HepG2 (cell line): ENCODE data around the gene FAM117A.

Experiments used
- CREB1 ChIP-seq, 2 experiments: fragments of 450-650 bp in 1 of 2; IDR thresholded peaks; 2 replicates each; pipeline ENCODE4 v1.6.1; 2016 to 2017; ENCODE audit warnings: control low read depth in 1 of 2, mild to moderate bottlenecking in 1 of 2, missing compliant biosample characterization in 1 of 2, missing genetic modification characterization in 1 of 2
- EP300 ChIP-seq, 3 experiments: sonication (generic) in 1 of 3; formaldehyde crosslinking in 1 of 3; IDR thresholded peaks; 2 replicates each; pipeline versions ENCODE4 v1.5.1 to v1.6.1; 2011 to 2020; ENCODE audit warnings: low read depth in 2 of 3, low read length in 2 of 3, borderline replicate concordance in 1 of 3, improper control_type of control experiment in 1 of 3, mild to moderate bottlenecking in 1 of 3, missing genetic modification reagents in 1 of 3, moderate library complexity in 1 of 3
- JUNB ChIP-seq: sonication (generic); formaldehyde crosslinking; IDR thresholded peaks from 2 replicates; pipeline ENCODE4 v1.8.0; 2022; ENCODE audit warnings: missing genetic modification reagents, mild to moderate bottlenecking, borderline replicate concordance
- NR1H2 ChIP-seq: sonication (generic); formaldehyde crosslinking; IDR thresholded peaks from 2 replicates; pipeline ENCODE4 v1.8.1; 2022; ENCODE audit warnings: low read depth, missing genetic modification reagents, borderline replicate concordance
- TAF1 ChIP-seq: sonication (generic); formaldehyde crosslinking; IDR thresholded peaks from 2 replicates; pipeline ENCODE4 v1.4.0; 2020; ENCODE audit warnings: missing genetic modification reagents
- TFE3 ChIP-seq: IDR thresholded peaks from 2 replicates; pipeline ENCODE4 v1.6.1; 2016
- ZNF292 ChIP-seq: sonication (generic); formaldehyde crosslinking; IDR thresholded peaks from 2 replicates; pipeline ENCODE4 v1.8.1; 2022; ENCODE audit warnings: mild to moderate bottlenecking, low read depth, missing genetic modification reagents, borderline replicate concordance
- ZNF33B ChIP-seq: sonication (generic); formaldehyde crosslinking; IDR thresholded peaks from 2 replicates; pipeline ENCODE4 v1.5.1; 2020; ENCODE audit warnings: mild to moderate bottlenecking, missing genetic modification reagents
- TF ChIP-seq, protein P1 (sequence below): sonication (generic); formaldehyde crosslinking; IDR thresholded peaks from 2 replicates; pipeline ENCODE4 v1.4.0; 2020; ENCODE audit warnings: mild to moderate bottlenecking, missing genetic modification reagents
- TF ChIP-seq, protein P2 (sequence below): sonication (generic); formaldehyde crosslinking; conservative IDR thresholded peaks from 2 replicates; pipeline ENCODE4 v1.8.1; 2023; ENCODE audit warnings: missing genetic modification reagents
- TF ChIP-seq, protein P3 (sequence below), 2 experiments: IDR thresholded peaks; 2 replicates each; pipeline ENCODE4 v1.6.1; 2011 to 2012; ENCODE audit warnings: low read length in 2 of 2, borderline replicate concordance in 1 of 2, low read depth in 1 of 2, mild to moderate bottlenecking in 1 of 2, moderate library complexity in 1 of 2

- TF ChIP-seq, protein P1, sequence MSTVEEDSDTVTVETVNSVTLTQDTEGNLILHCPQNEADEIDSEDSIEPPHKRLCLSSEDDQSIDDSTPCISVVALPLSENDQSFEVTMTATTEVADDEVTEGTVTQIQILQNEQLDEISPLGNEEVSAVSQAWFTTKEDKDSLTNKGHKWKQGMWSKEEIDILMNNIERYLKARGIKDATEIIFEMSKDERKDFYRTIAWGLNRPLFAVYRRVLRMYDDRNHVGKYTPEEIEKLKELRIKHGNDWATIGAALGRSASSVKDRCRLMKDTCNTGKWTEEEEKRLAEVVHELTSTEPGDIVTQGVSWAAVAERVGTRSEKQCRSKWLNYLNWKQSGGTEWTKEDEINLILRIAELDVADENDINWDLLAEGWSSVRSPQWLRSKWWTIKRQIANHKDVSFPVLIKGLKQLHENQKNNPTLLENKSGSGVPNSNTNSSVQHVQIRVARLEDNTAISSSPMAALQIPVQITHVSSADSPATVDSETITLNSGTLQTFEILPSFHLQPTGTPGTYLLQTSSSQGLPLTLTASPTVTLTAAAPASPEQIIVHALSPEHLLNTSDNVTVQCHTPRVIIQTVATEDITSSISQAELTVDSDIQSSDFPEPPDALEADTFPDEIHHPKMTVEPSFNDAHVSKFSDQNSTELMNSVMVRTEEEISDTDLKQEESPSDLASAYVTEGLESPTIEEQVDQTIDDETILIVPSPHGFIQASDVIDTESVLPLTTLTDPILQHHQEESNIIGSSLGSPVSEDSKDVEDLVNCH (CRISPR knock-in tag): no peak
- TF ChIP-seq NR1H2: no peak
- TF ChIP-seq CREB1 (IDR thresholded peaks at IDR 0.05): no peak
- TF ChIP-seq CREB1 (CRISPR knock-in tag; IDR thresholded peaks at IDR 0.05): no peak
- no peak for TF ChIP-seq ZNF292
- no peak for TF ChIP-seq EP300 (IDR thresholded peaks at IDR 0.05; ENCODE audit: low read depth in 2 of 2, low read length in 2 of 2)
- TF ChIP-seq EP300 (CRISPR knock-in tag; IDR thresholded peaks at IDR 0.05; ENCODE audit: borderline replicate concordance): no peak
- TF ChIP-seq ZNF33B (CRISPR knock-in tag): no peak
- TF ChIP-seq, protein P2, sequence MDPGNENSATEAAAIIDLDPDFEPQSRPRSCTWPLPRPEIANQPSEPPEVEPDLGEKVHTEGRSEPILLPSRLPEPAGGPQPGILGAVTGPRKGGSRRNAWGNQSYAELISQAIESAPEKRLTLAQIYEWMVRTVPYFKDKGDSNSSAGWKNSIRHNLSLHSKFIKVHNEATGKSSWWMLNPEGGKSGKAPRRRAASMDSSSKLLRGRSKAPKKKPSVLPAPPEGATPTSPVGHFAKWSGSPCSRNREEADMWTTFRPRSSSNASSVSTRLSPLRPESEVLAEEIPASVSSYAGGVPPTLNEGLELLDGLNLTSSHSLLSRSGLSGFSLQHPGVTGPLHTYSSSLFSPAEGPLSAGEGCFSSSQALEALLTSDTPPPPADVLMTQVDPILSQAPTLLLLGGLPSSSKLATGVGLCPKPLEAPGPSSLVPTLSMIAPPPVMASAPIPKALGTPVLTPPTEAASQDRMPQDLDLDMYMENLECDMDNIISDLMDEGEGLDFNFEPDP (CRISPR knock-in tag): no peak
- TF ChIP-seq TFE3: no peak
- TF ChIP-seq TAF1 (CRISPR knock-in tag): no peak
- TF ChIP-seq JUNB (CRISPR knock-in tag): no peak
- TF ChIP-seq, protein P3, sequence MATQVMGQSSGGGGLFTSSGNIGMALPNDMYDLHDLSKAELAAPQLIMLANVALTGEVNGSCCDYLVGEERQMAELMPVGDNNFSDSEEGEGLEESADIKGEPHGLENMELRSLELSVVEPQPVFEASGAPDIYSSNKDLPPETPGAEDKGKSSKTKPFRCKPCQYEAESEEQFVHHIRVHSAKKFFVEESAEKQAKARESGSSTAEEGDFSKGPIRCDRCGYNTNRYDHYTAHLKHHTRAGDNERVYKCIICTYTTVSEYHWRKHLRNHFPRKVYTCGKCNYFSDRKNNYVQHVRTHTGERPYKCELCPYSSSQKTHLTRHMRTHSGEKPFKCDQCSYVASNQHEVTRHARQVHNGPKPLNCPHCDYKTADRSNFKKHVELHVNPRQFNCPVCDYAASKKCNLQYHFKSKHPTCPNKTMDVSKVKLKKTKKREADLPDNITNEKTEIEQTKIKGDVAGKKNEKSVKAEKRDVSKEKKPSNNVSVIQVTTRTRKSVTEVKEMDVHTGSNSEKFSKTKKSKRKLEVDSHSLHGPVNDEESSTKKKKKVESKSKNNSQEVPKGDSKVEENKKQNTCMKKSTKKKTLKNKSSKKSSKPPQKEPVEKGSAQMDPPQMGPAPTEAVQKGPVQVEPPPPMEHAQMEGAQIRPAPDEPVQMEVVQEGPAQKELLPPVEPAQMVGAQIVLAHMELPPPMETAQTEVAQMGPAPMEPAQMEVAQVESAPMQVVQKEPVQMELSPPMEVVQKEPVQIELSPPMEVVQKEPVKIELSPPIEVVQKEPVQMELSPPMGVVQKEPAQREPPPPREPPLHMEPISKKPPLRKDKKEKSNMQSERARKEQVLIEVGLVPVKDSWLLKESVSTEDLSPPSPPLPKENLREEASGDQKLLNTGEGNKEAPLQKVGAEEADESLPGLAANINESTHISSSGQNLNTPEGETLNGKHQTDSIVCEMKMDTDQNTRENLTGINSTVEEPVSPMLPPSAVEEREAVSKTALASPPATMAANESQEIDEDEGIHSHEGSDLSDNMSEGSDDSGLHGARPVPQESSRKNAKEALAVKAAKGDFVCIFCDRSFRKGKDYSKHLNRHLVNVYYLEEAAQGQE (IDR thresholded peaks at IDR 0.05; ENCODE audit: borderline replicate concordance in 1 of 2, low read depth in 1 of 2, low read length in 2 of 2): no peak
These were observed 29.4 kb upstream of the FAM117A start for GRCh38 chr17:49793309-49793708.
